Stimulated activated effector memory CD8-positive, alpha-beta T cell treated with anti-CD3 and anti-CD28 coated beads, Interleukin-12 subunit alpha, Interleukin-12 subunit beta, amount 100 ng/mL, for 72 hours (primary cell): Measurements from ENCODE around the gene ERVW-1.
"Not testable (repeated sequence)": the region's sequence is repeated elsewhere in the genome, so short reads cannot be mapped to it uniquely, and the experiment has no call there.

Source experiments
- ATAC-seq: fragments of 150-1000 bp; cut with Tn5 transposase; 2 replicates; pipeline ENCODE4 v1.10.0; 2021
- DNase-seq, 2 donors: peaks; one replicate each; pipeline ENCODE4 v3.0.0; 2021 to 2022; ENCODE audit warnings: low spot score in 2 of 2
- H3K27ac Mint-ChIP-seq: one replicate; pipeline ENCODE4 v1.8.0; 2022; ENCODE audit warnings: mild to moderate bottlenecking, mixed read lengths
- H3K36me3 Mint-ChIP-seq: one replicate; pipeline ENCODE4 v1.8.0; 2022; ENCODE audit warnings: mild to moderate bottlenecking, mixed read lengths
- H3K4me1 Mint-ChIP-seq: one replicate; pipeline ENCODE4 v1.8.0; 2022; ENCODE audit warnings: mixed read lengths
- H3K4me3 Mint-ChIP-seq: one replicate; pipeline ENCODE4 v1.8.0; 2022; ENCODE audit warnings: mild to moderate bottlenecking, mixed read lengths
- H3K9me3 Mint-ChIP-seq: one replicate; pipeline ENCODE4 v1.8.0; 2022; ENCODE audit warnings: mixed read lengths

The ERVW-1 gene, protein sequence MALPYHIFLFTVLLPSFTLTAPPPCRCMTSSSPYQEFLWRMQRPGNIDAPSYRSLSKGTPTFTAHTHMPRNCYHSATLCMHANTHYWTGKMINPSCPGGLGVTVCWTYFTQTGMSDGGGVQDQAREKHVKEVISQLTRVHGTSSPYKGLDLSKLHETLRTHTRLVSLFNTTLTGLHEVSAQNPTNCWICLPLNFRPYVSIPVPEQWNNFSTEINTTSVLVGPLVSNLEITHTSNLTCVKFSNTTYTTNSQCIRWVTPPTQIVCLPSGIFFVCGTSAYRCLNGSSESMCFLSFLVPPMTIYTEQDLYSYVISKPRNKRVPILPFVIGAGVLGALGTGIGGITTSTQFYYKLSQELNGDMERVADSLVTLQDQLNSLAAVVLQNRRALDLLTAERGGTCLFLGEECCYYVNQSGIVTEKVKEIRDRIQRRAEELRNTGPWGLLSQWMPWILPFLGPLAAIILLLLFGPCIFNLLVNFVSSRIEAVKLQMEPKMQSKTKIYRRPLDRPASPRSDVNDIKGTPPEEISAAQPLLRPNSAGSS

GRCh38 chr7:92477681-92478080, at the start of gene ERVW-1:
TSS of gene ERVW-1 (minus strand) at chr7:92477946. CDS start at chr7:92470381, 7,565 bp downstream.
- ATAC-seq, DNase-seq, H3K27ac Mint-ChIP-seq, H3K36me3 Mint-ChIP-seq, H3K4me1 Mint-ChIP-seq, H3K9me3 Mint-ChIP-seq, H3K4me3 Mint-ChIP-seq: not testable (repeated sequence)

GRCh38 chr7:92523110-92523509, 45.4 kb upstream of the ERVW-1 start:
- DNase-seq (no peak), ATAC-seq (no peak)
- Mint-ChIP-seq H3K27ac (no peak overlapping the region), H3K4me3 (no peak overlapping the region), H3K4me1 (peaks cover 14% of the 10 kb centered on the region), H3K36me3 (peaks cover 6% of the 10 kb centered on the region), H3K9me3 (no peaks in the 10 kb centered on the region)

- no peak overlapping the region for H3K27ac Mint-ChIP-seq
- no peak for DNase-seq
Measured at GRCh38 chr7:92520024-92520423, 42.3 kb upstream of the ERVW-1 start.

DNA sequence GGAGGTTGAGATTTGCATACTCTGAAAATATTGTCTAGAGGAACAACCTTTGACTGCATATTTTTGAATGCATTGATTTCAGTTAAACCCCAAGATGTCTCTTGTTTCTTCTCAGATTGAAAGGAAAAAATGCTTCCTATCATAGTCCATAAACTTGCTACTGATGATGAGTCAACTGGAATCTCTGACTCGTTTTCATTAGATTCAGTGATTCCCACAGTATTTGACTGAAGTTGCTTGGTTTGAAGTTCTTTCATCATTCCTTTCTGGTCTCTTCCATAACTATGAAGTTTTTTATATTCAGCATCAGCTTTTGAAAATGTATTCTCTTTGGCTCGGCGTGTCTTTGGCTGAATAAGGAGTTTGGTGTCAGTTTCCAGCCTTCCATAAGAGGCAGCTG, 39.9 kb upstream of the ERVW-1 start:
- ATAC-seq = no peak
- Mint-ChIP-seq H3K27ac (peak overlapping the region; percentile 65), H3K36me3 (peaks cover 43% of the 10 kb centered on the region)

More at GRCh38 chr7:92520024-92520423, 42.3 kb upstream of the ERVW-1 start:
- Mint-ChIP-seq H3K36me3 (peaks cover 35% of the 10 kb centered on the region), H3K4me3 (no peak overlapping the region), H3K9me3 (no peaks in the 10 kb centered on the region), H3K4me1 (no peaks in the 10 kb centered on the region)
- ATAC-seq = no peak

DNA sequence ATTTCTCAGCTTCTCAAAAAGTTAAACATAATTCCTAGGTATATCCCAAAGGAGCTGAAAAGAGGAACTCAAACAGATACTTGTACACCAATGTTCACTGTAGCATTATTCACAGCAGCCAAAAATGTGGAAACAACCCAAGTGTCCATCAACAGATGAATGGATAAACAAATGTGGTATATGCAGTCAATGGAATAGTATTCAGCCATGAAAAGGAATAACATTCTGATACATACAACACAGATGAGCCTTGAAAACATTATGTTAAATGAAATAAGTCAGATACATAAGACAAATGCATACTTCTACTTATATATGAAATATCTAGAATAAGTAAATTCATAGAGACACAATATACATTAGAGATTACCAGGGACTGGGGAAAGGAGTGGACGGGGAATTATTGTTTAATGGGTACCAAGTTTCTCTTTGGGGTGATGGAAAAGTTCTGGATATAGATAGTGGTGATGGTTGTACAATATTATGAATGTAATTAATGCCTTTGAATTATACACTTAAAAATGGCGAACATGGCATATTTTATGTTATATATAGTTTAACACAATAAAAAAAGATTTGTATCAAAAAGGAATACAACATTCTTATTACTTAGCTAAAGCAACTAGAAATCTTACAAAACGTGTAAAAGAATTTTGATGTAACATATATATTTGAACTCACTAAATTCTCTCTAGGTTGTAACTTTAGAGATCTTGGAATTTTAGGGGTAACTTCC, 35.6 kb upstream of the ERVW-1 start:
- Mint-ChIP-seq H3K9me3 (no peaks in the 10 kb centered on the region), H3K4me3 (no peak overlapping the region), H3K36me3 (peaks cover 72% of the 10 kb centered on the region), H3K27ac (no peak overlapping the region), H3K4me1 (no peaks in the 10 kb centered on the region)
- no peak for DNase-seq
- no peak for ATAC-seq

More for the DNA sequence above, 39.9 kb upstream of the ERVW-1 start:
- Mint-ChIP-seq H3K4me1 (no peaks in the 10 kb centered on the region), H3K9me3 (no peaks in the 10 kb centered on the region), H3K4me3 (no peak overlapping the region)
- DNase-seq = no peak

- H3K36me3 Mint-ChIP-seq = peaks cover 68% of the 10 kb centered on the region
- no peak overlapping the region for H3K27ac Mint-ChIP-seq
- no peak for ATAC-seq
Measured at GRCh38 chr7:92508946-92509345, 31.2 kb upstream of the ERVW-1 start.

DNA sequence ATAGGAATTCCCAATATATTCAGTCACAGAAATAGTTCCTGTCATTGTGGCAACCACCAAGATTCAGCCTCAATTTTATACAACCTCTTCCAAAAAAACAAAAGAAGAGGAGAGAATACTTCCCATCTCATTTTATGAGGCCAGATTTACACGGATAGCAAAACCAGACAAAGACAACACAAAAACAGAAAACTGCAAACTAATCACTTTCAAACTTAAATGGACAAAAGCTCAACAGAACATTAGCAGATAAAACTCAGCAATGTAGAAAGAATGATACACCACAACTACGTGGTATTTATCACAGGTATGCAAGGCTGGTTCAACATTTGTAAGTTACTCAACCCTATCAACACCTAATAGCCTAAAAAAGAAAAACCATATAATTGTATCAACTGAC, 28.6 kb upstream of the ERVW-1 start:
- H3K4me1 Mint-ChIP-seq = no peaks in the 10 kb centered on the region
- H3K9me3 Mint-ChIP-seq = no peaks in the 10 kb centered on the region
- no peak for DNase-seq
- H3K36me3 Mint-ChIP-seq = peaks cover 84% of the 10 kb centered on the region
- no peak overlapping the region for H3K27ac Mint-ChIP-seq
- no peak for ATAC-seq
- no peak overlapping the region for H3K4me3 Mint-ChIP-seq

More at GRCh38 chr7:92508946-92509345, 31.2 kb upstream of the ERVW-1 start:
- Mint-ChIP-seq H3K4me3 (no peak overlapping the region), H3K9me3 (no peaks in the 10 kb centered on the region), H3K4me1 (no peaks in the 10 kb centered on the region)
- DNase-seq = no peak

- Mint-ChIP-seq H3K9me3 (no peaks in the 10 kb centered on the region), H3K4me1 (no peaks in the 10 kb centered on the region), H3K4me3 (no peak overlapping the region), H3K27ac (no peak overlapping the region), H3K36me3 (peaks cover 86% of the 10 kb centered on the region)
- DNase-seq (no peak), ATAC-seq (no peak)
Measured at GRCh38 chr7:92504563-92504962, 26.8 kb upstream of the ERVW-1 start.

DNA sequence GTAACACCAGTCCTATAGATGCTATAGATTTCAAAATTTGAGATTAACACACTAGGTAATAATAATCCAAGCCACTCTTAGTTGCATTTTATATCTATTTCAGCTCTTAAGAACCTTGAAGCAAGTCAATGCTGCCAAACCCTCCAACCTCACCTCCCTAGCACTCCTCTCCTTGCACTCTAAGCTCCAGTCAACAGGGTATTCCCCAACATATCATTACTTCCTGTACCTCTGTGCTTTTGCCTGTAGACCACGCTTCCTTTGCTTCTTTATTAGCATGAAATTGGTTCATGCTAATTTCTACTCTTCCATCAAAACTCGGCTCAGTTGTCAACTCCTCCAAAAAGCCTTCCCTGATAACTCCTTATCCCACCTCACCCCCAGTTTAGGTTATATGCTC, 26.0 kb upstream of the ERVW-1 start:
- peaks cover 86% of the 10 kb centered on the region for H3K36me3 Mint-ChIP-seq
- H3K4me1 Mint-ChIP-seq = no peaks in the 10 kb centered on the region
- no peaks in the 10 kb centered on the region for H3K9me3 Mint-ChIP-seq
- no peak overlapping the region for H3K4me3 Mint-ChIP-seq
- H3K27ac Mint-ChIP-seq = no peak overlapping the region
- ATAC-seq = no peak
- no peak for DNase-seq

DNA sequence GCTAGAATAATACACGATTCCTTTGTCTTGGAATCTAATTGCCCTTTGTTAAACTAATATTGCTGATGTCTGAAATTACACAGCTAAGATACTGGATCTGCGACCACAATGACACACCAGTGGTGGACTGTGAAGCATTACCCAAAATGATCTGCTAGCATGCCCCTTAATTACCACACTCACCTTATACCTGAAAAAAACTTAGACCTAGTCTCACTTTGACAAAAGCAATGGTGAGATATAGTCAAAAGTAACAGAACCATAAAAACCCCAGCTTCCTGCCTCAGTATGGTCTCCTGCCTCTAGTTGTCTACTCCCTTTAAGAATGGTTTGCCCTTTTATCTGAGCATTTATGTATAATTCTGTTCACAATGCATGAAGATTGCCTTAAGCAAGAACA, 20.8 kb upstream of the ERVW-1 start:
- H3K9me3 Mint-ChIP-seq = no peaks in the 10 kb centered on the region
- no peaks in the 10 kb centered on the region for H3K4me1 Mint-ChIP-seq
- peak; percentile 82 for ATAC-seq
- no peak overlapping the region for H3K27ac Mint-ChIP-seq
- no peak for DNase-seq
- H3K4me3 Mint-ChIP-seq = no peak overlapping the region
- H3K36me3 Mint-ChIP-seq = peaks cover 86% of the 10 kb centered on the region

DNA sequence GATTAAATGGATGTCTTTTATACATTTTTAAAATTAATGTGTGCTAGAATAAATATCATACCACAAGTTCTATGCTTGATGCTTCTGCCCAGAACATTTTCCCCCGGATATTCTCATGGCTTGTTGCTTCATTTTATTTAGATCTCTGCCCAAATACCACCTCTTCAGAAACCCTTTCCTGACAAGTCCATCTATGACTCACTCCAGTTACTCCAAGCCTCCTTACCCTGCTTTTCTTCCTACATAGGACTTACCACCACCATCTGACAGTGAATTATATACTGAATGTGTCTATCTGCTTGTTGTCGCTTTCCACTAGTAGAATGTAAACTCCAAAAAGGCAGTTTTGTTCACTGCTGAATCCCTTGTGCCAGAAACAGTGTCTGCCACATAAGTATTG, 19.1 kb upstream of the ERVW-1 start:
- peaks cover 88% of the 10 kb centered on the region for H3K36me3 Mint-ChIP-seq
- DNase-seq = no peak

DNA sequence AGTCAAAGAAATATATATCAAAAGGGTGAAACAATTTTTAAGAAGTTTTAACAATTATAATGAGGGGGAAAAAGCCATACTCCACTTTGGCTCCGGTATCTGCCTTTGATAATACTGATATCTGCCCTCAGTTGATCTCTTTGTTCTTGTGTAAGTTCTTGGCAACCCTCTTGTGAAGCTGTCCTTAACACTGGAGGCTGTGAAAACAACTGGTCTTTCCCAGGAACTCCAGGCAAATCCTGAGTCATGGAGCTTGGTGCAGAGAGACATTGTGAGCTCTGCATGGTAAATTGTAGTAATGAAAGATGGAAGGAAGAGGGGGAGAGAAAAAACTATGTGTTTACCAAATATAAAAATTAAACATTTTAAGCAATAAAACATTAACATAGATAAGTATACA, 11.9 kb upstream of the ERVW-1 start:
- DNase-seq (peak in 1 of 2 donors; percentile 18), ATAC-seq (no peak)
- Mint-ChIP-seq H3K9me3 (no peaks in the 10 kb centered on the region), H3K4me3 (no peak overlapping the region), H3K27ac (no peak overlapping the region), H3K4me1 (no peaks in the 10 kb centered on the region), H3K36me3 (peaks cover 85% of the 10 kb centered on the region)

More for the DNA sequence above, 19.1 kb upstream of the ERVW-1 start:
- Mint-ChIP-seq H3K4me3 (no peak overlapping the region), H3K9me3 (no peaks in the 10 kb centered on the region), H3K27ac (no peak overlapping the region), H3K4me1 (no peaks in the 10 kb centered on the region)
- no peak for ATAC-seq

- peaks cover 71% of the 10 kb centered on the region for H3K36me3 Mint-ChIP-seq
- no peak overlapping the region for H3K4me3 Mint-ChIP-seq
- ATAC-seq = no peak
- no peaks in the 10 kb centered on the region for H3K9me3 Mint-ChIP-seq
- no peak for DNase-seq
- H3K27ac Mint-ChIP-seq = no peak overlapping the region
- H3K4me1 Mint-ChIP-seq = no peaks in the 10 kb centered on the region
Measured at GRCh38 chr7:92487804-92488203, 10.1 kb upstream of the ERVW-1 start.

GRCh38 chr7:92485974-92486373, 8.2 kb upstream of the ERVW-1 start:
- H3K36me3 Mint-ChIP-seq = peaks cover 53% of the 10 kb centered on the region
- no peaks in the 10 kb centered on the region for H3K4me1 Mint-ChIP-seq
- ATAC-seq = peak; percentile 34
- DNase-seq = peak in 1 of 2 donors; percentile 35
- no peak overlapping the region for H3K4me3 Mint-ChIP-seq
- H3K9me3 Mint-ChIP-seq = no peaks in the 10 kb centered on the region
- no peak overlapping the region for H3K27ac Mint-ChIP-seq

GRCh38 chr7:92485267-92485892, 7.6 kb upstream of the ERVW-1 start:
- peak; percentile 90 for ATAC-seq
- no peaks in the 10 kb centered on the region for H3K9me3 Mint-ChIP-seq
- H3K4me3 Mint-ChIP-seq = no peak overlapping the region

More at GRCh38 chr7:92485267-92485892, 7.6 kb upstream of the ERVW-1 start:
- Mint-ChIP-seq H3K4me1 (no peaks in the 10 kb centered on the region), H3K27ac (no peak overlapping the region), H3K36me3 (peaks cover 47% of the 10 kb centered on the region)
- peak in 1 of 2 donors; percentile 39 for DNase-seq
